PC-3 (cell line): ENCODE data around the gene LHFPL5. TPM values are rescaled to one million over a fixed set of nuclear protein-coding genes. Genes with fewer than 3 reads are reported as not detected.

ENCODE experiments used
- ATAC-seq: fragments of 200-7000 bp; cut with Tn5 transposase; 2 replicates; pipeline ENCODE4 v1.9.1; 2020; ENCODE audit warnings: mild to moderate bottlenecking, moderate library complexity
- BruUV-seq: library from RNA; stranded (reverse); fragments of 400-500 nt; replicated peaks from 2 replicates; lab custom pipeline; 2021; lab: Mats Ljungman, UMichigan
- CTCF ChIA-PET: fragments of 300-600 bp; sonication (Branson Sonifier 250); formaldehyde crosslinking; loops from one replicate; lab custom pipeline; 2022; ENCODE audit warnings: antibody characterized with exemption; lab: Charles Lee
- POLR2A ChIA-PET: fragments of 300-600 bp; sonication (Branson Sonifier 250); formaldehyde crosslinking; loops from one replicate; lab custom pipeline; 2022; ENCODE audit warnings: antibody characterized with exemption; ENCODE audit not compliant: unreplicated experiment; lab: Charles Lee
- DNase-seq: peaks from one replicate; pipeline ENCODE4 v3.0.0-alpha.2; 2015
- H2AFZ ChIP-seq: fragments of 300-600 bp; sonication (generic); 2 replicates; pipeline ENCODE4 v1.6.0; 2016; ENCODE audit warnings: antibody characterized with exemption, low read length
- H3F3A ChIP-seq: fragments of 300-600 bp; sonication (generic); one replicate; pipeline ENCODE4 v1.6.0; 2017; ENCODE audit warnings: antibody characterized with exemption, low read length, control low read depth, mild to moderate bottlenecking; ENCODE audit not compliant: unreplicated experiment
- H3K27ac ChIP-seq: fragments of 300-600 bp; sonication (generic); 2 replicates; pipeline ENCODE4 v1.5.1; 2016; ENCODE audit warnings: mild to moderate bottlenecking, low read length
- H3K27me3 ChIP-seq: fragments of 300-600 bp; sonication (generic); 2 replicates; pipeline ENCODE4 v1.6.1; 2016; ENCODE audit warnings: low read length, mixed read lengths
- H3K36me3 ChIP-seq: fragments of 300-600 bp; sonication (generic); 2 replicates; pipeline ENCODE4 v1.6.1; 2016; ENCODE audit warnings: low read depth, mixed run types, low read length, mixed read lengths
- H3K4me1 ChIP-seq: fragments of 300-600 bp; sonication (generic); 2 replicates; pipeline ENCODE4 v1.5.1; 2016; ENCODE audit warnings: low read length; ENCODE audit not compliant: insufficient read depth
- H3K4me2 ChIP-seq: fragments of 300-600 bp; sonication (generic); 2 replicates; pipeline ENCODE4 v1.6.0; 2016; ENCODE audit warnings: low read length
- H3K4me3 ChIP-seq: fragments of 300-600 bp; sonication (generic); 2 replicates; pipeline ENCODE4 v1.5.1; 2016; ENCODE audit warnings: mild to moderate bottlenecking, low read length, mixed read lengths
- H3K79me2 ChIP-seq: fragments of 300-600 bp; sonication (generic); 2 replicates; pipeline ENCODE4 v1.6.1; 2017; ENCODE audit warnings: low read length, mixed read lengths
- H3K9ac ChIP-seq: fragments of 300-600 bp; sonication (generic); 2 replicates; pipeline ENCODE4 v1.6.0; 2016; ENCODE audit warnings: mild to moderate bottlenecking, low read length
- H3K9me2 ChIP-seq: fragments of 300-600 bp; sonication (generic); replicated peaks from 2 replicates; pipeline ENCODE4 v1.6.1; 2016; ENCODE audit warnings: mixed run types, low read length, mixed read lengths
- H3K9me3 ChIP-seq: fragments of 300-600 bp; sonication (generic); 2 replicates; pipeline ENCODE4 v1.6.1; 2016; ENCODE audit warnings: low read length, mixed read lengths
- H4K20me1 ChIP-seq: fragments of 300-600 bp; sonication (generic); 2 replicates; pipeline ENCODE4 v1.6.1; 2016; ENCODE audit warnings: low read length, mixed read lengths
- CTCF ChIP-seq: fragments of 300-600 bp; sonication (generic); conservative IDR thresholded peaks from 2 replicates; pipeline ENCODE4 v1.5.1; 2017; ENCODE audit warnings: antibody characterized with exemption, low read depth, mild to moderate bottlenecking, low read length
- EZH2 ChIP-seq: fragments of 300-600 bp; sonication (generic); IDR thresholded peaks from one replicate; pipeline ENCODE4 v1.6.1; 2017; ENCODE audit warnings: antibody characterized with exemption, mild to moderate bottlenecking, low read length; ENCODE audit not compliant: unreplicated experiment
- EZH2phosphoT487 ChIP-seq: fragments of 300-600 bp; sonication (generic); IDR thresholded peaks from 2 replicates; pipeline ENCODE4 v1.6.1; 2018; ENCODE audit warnings: mild to moderate bottlenecking, antibody characterized with exemption, low read length, borderline replicate concordance
- intact Hi-C: fragments of 100-400 bp; cut with micrococcal nuclease; formaldehyde crosslinking; loops from 2 replicates; pipeline ENCODE4 v1.9.0; 2023
- total RNA-seq: library from RNA; depleted of rRNA; stranded (reverse); fragments of >200 nt; gene quantifications from 2 replicates; pipeline ENCODE4 v1.2.3, GENCODE V29; 2014

LHFPL5 gene
- total RNA-seq, 1 experiment from 2014 or later = not detected

GRCh38 chr6:35776364-35777215 is 28.6 kb upstream of the LHFPL5 start, which contains the start of gene CLPSL2:
TSS of gene CLPSL2 (plus strand) at chr6:35776598. CDS start at chr6:35776619, 21 bp downstream.
- H3K36me3 ChIP-seq = no peaks in the 10 kb centered on the region
- H3K4me3 ChIP-seq = peak within 1 kb of the TSS; percentile 73
- TF ChIP-seq CTCF (no peak), EZH2phosphoT487 (no peak), EZH2 (no peak)
- no peak within 1 kb of the TSS for H3K27ac ChIP-seq
- ChIA-PET CTCF (no interaction called here), POLR2A (no interaction called here)
- H3K9me3 ChIP-seq = no peaks in the 10 kb centered on the region
- H3K27me3 ChIP-seq = no peaks in the 10 kb centered on the region
- H3F3A ChIP-seq = no peaks in the 10 kb centered on the region
- intact Hi-C loops = no loop called here
- H2AFZ ChIP-seq = peak within 1 kb of the TSS; percentile 86
- no peaks in the 10 kb centered on the region for H4K20me1 ChIP-seq
- H3K9ac ChIP-seq = no peak within 1 kb of the TSS
- ATAC-seq (peak; percentile 74), DNase-seq (peak; percentile 40)
- H3K4me2 ChIP-seq = peak within 1 kb of the TSS; percentile 89
- no TSS peak for BruUV-seq
- H3K4me1 ChIP-seq = no peaks in the 10 kb centered on the region
- H3K9me2 ChIP-seq = no peaks in the 10 kb centered on the region
- H3K79me2 ChIP-seq = no peaks in the 10 kb centered on the region

- ChIA-PET POLR2A (no interaction called here), CTCF (interaction anchor here (0.6 kb wide), 1 partner anchor 103 kb away, joined by 4 read pairs; no protein-coding TSS in a partner anchor)
- no peak overlapping the region for H3K9ac ChIP-seq
- no peaks in the 10 kb centered on the region for H3K79me2 ChIP-seq
- intact Hi-C loops = no loop called here
- DNase-seq (no peak), ATAC-seq (no peak; the same call in 1 of the 2 replicates)
- no peak overlapping the region for H2AFZ ChIP-seq
- H3K36me3 ChIP-seq = no peaks in the 10 kb centered on the region
- TF ChIP-seq CTCF (no peak), EZH2 (no peak), EZH2phosphoT487 (no peak)
- no peaks in the 10 kb centered on the region for H3F3A ChIP-seq
- H3K4me1 ChIP-seq = no peaks in the 10 kb centered on the region
- H3K4me2 ChIP-seq = no peak overlapping the region
- no peaks in the 10 kb centered on the region for H3K27me3 ChIP-seq
- BruUV-seq = no TSS peak
- no peaks in the 10 kb centered on the region for H3K9me2 ChIP-seq
- H3K27ac ChIP-seq = no peak overlapping the region
- no peak overlapping the region for H3K4me3 ChIP-seq
- H4K20me1 ChIP-seq = no peaks in the 10 kb centered on the region
- H3K9me3 ChIP-seq = no peaks in the 10 kb centered on the region
These were observed 27.6 kb upstream of the LHFPL5 start for GRCh38 chr6:35777356-35778102.
